CD4-positive, alpha-beta T cell (primary cell): ENCODE data around the gene TAS2R4. TPM values are rescaled to one million over a fixed set of nuclear protein-coding genes. Genes with fewer than 3 reads are reported as not detected.

ENCODE experiments used
- ATAC-seq: fragments of 200-7000 bp; cut with Tn5 transposase; one replicate; pipeline ENCODE4 v1.10.0; 2022; ENCODE audit warnings: mild to moderate bottlenecking; ENCODE audit not compliant: poor library complexity
- CTCF ChIA-PET: fragments of 350-600 bp; sonication (Branson Sonifier 250); formaldehyde crosslinking; loops from one replicate; lab custom pipeline; 2021; ENCODE audit warnings: antibody characterized with exemption, inconsistent platforms; lab: Charles Lee
- POLR2A ChIA-PET: fragments of 350-600 bp; sonication (Branson Sonifier 250); formaldehyde crosslinking; loops from one replicate; lab custom pipeline; 2021; ENCODE audit warnings: antibody characterized with exemption, inconsistent platforms; lab: Charles Lee
- DNase-seq, 14 experiments: peaks; one replicate each; pipeline ENCODE4 v3.0.0-alpha.2; 2013 to 2020; ENCODE audit warnings: mixed read lengths in 2 of 14
- H3K27ac ChIP-seq, 2 donors: one replicate each; pipeline versions ENCODE4 v1.5.1 to v1.7.0; 2013; ENCODE audit warnings: low read length in 2 of 2, low read depth in 1 of 2, mild to moderate bottlenecking in 1 of 2
- H3K27me3 ChIP-seq, 2 experiments: 1 replicate in 1 of 2; 2 replicates in 1 of 2; pipeline versions ENCODE4 v1.6.1 to v1.7.0; 2013; ENCODE audit warnings: low read length in 2 of 2, control low read depth in 1 of 2, mild to moderate bottlenecking in 1 of 2, moderate library complexity in 1 of 2; ENCODE audit not compliant: insufficient read depth in 2 of 2, control insufficient read depth in 1 of 2
- H3K36me3 ChIP-seq: one replicate; pipeline ENCODE4 v1.6.1; 2013; ENCODE audit warnings: low read length, control low read depth; ENCODE audit not compliant: insufficient read depth
- H3K4me1 ChIP-seq: one replicate; pipeline ENCODE4 v1.6.1; 2013; ENCODE audit warnings: low read length, control low read depth; ENCODE audit not compliant: insufficient read depth
- H3K4me3 ChIP-seq: one replicate; pipeline ENCODE4 v1.5.1; 2013; ENCODE audit warnings: mild to moderate bottlenecking, low read length, moderate library complexity
- H3K9me3 ChIP-seq, 2 experiments: 1 replicate in 1 of 2; 2 replicates in 1 of 2; pipeline versions ENCODE4 v1.6.1 to v1.7.0; 2013; ENCODE audit warnings: low read length in 2 of 2, mild to moderate bottlenecking in 2 of 2, control low read depth in 1 of 2, moderate library complexity in 1 of 2; ENCODE audit not compliant: control insufficient read depth in 1 of 2, insufficient read depth in 1 of 2
- H3K27ac Mint-ChIP-seq: one replicate; pipeline ENCODE4 v1.8.0; 2020; ENCODE audit warnings: mixed read lengths
- H3K27me3 Mint-ChIP-seq: one replicate; pipeline ENCODE4 v1.8.0; 2021; ENCODE audit warnings: mixed read lengths
- H3K36me3 Mint-ChIP-seq: one replicate; pipeline ENCODE4 v1.8.0; 2021; ENCODE audit warnings: low read depth, mixed read lengths
- H3K4me1 Mint-ChIP-seq: one replicate; pipeline ENCODE4 v1.8.0; 2021; ENCODE audit warnings: low read depth, mixed read lengths
- H3K4me3 Mint-ChIP-seq: one replicate; pipeline ENCODE4 v1.8.0; 2020; ENCODE audit warnings: mild to moderate bottlenecking, mixed read lengths
- H3K9me3 Mint-ChIP-seq: one replicate; pipeline ENCODE4 v1.8.0; 2020; ENCODE audit warnings: mixed read lengths
- intact Hi-C, 2 experiments: fragments of 100-400 bp; cut with DNase I in 1 of 2; cut with micrococcal nuclease in 1 of 2; formaldehyde crosslinking; loops; one replicate each; pipeline versions ENCODE4 v1.15.1 to v1.9.0; 2023 to 2025; cut with DNase I, micrococcal nuclease
- total RNA-seq, 174 experiments: library from RNA in 2 of 174; stranded (reverse) in 2 of 174; gene quantifications; one replicate each; pipeline ENCODE4 v1.2.3 and lab custom pipeline; 2021 to 2026
- TF ChIP-seq, protein P1 (sequence below): fragments of 200-600 bp; IDR thresholded peaks from one replicate; pipeline ENCODE4 v1.8.0; 2022; ENCODE audit warnings: antibody characterized with exemption, mild to moderate bottlenecking

The TAS2R4 gene
- total RNA-seq, 2 experiments from 2014 or later = 0.16 to 0.17 TPM

DNA sequence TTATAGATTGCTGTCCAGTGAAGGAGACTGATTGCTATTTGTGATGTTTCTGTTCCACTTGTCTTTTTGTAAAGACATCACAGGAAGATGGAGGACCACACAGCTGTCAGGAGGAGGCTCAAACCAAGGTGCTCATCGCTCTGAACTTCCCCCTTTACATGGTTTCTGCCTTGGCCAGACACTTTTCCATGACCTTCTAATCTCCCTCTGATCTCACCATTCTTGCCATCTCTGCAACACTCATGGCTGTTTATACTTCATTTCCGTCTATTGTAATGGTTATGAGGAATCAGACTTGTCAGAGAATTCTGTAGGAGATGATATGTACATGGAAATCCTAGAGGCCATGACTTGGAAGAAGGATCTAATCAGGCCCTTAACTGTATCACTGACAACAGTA, 11.8 kb downstream of the TAS2R4 start:
- ATAC-seq = no peak
- Mint-ChIP-seq H3K4me1 (no peaks in the 10 kb centered on the region), H3K36me3 (peaks cover 25% of the 10 kb centered on the region), H3K9me3 (no peaks in the 10 kb centered on the region), H3K27ac (no peak overlapping the region), H3K27me3 (no peaks in the 10 kb centered on the region), H3K4me3 (no peak overlapping the region)
- DNase-seq = no peak
- TF ChIP-seq, protein P1, sequence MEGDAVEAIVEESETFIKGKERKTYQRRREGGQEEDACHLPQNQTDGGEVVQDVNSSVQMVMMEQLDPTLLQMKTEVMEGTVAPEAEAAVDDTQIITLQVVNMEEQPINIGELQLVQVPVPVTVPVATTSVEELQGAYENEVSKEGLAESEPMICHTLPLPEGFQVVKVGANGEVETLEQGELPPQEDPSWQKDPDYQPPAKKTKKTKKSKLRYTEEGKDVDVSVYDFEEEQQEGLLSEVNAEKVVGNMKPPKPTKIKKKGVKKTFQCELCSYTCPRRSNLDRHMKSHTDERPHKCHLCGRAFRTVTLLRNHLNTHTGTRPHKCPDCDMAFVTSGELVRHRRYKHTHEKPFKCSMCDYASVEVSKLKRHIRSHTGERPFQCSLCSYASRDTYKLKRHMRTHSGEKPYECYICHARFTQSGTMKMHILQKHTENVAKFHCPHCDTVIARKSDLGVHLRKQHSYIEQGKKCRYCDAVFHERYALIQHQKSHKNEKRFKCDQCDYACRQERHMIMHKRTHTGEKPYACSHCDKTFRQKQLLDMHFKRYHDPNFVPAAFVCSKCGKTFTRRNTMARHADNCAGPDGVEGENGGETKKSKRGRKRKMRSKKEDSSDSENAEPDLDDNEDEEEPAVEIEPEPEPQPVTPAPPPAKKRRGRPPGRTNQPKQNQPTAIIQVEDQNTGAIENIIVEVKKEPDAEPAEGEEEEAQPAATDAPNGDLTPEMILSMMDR = no peak
- Histone ChIP-seq H3K27ac (no peak overlapping the region), H3K27me3 (no peaks in the 10 kb centered on the region), H3K4me3 (no peak overlapping the region), H3K4me1 (no peaks in the 10 kb centered on the region), H3K36me3 (peaks cover 16% of the 10 kb centered on the region), H3K9me3 (no peaks in the 10 kb centered on the region)
- CTCF ChIA-PET = no interaction called here
- POLR2A ChIA-PET = no interaction called here
- intact Hi-C loops = no loop called here

DNA sequence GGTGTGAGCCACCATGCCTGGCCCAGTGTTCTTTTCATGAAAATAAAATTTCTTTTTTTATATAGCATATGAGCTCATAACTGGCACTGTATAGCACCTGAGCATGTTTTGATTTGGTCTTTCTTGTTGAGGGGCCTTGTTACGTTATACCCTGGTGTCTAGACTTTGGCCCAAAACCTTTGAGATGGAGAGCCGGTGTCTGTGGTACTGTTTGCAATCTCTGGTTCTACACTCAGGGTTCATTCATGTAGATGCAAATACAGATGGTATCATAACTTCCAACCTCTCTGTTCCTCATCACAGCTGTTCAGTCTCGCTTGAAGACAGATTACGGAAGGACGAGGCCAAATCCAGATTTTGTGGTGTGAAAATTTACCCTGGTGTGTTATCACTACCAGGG, 13.4 kb downstream of the TAS2R4 start, which contains the start of gene TAS2R5:
Gene TAS2R5 (plus strand): TSS at position 301 of the 400 bp plus-strand sequence. CDS start 145 bp downstream, outside the sequence.
- no peak for ATAC-seq
- POLR2A ChIA-PET = no interaction called here
- no peak within 1 kb of the TSS for H3K27ac Mint-ChIP-seq
- no peaks in the 10 kb centered on the region for H3K9me3 Mint-ChIP-seq
- H3K4me1 ChIP-seq = no peaks in the 10 kb centered on the region
- no peaks in the 10 kb centered on the region for H3K4me1 Mint-ChIP-seq
- peaks cover 30% of the 10 kb centered on the region for H3K36me3 Mint-ChIP-seq
- H3K27ac ChIP-seq = no peak within 1 kb of the TSS
- no peaks in the 10 kb centered on the region for H3K27me3 Mint-ChIP-seq
- CTCF ChIA-PET = no interaction called here
- no peaks in the 10 kb centered on the region for H3K9me3 ChIP-seq
- H3K27me3 ChIP-seq = no peaks in the 10 kb centered on the region
- intact Hi-C loops = no loop called here
- no peak for DNase-seq
- H3K4me3 ChIP-seq = no peak within 1 kb of the TSS
- H3K4me3 Mint-ChIP-seq = no peak within 1 kb of the TSS
- TF ChIP-seq, protein P1 = no peak
- peaks cover 16% of the 10 kb centered on the region for H3K36me3 ChIP-seq

DNA sequence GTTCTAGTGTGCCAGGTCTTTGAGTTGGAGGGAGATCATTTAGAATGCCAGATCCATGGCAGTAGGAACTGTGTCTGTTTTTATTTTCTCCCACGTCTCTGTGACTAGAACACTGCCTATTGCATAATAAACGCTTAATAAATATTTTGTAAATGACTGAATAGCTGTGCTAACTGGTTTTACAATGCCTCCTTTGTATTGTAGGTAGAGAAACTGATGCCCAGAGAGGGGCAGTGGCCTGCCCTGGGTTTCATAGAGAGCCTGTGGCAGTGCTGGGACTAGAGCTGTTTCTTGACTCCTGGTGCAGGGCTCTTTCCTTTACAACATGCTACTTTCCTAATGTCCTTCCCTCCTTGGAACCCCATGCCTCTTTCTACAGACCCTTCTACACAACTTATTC, 16.1 kb downstream of the TAS2R4 start:
- TF ChIP-seq, protein P1 = no peak
- H3K9me3 Mint-ChIP-seq = no peaks in the 10 kb centered on the region
- H3K36me3 Mint-ChIP-seq = peaks cover 30% of the 10 kb centered on the region
- ATAC-seq (no peak), DNase-seq (no peak)
- ChIA-PET CTCF (no interaction called here), POLR2A (no interaction called here)
- Histone ChIP-seq H3K36me3 (peaks cover 13% of the 10 kb centered on the region), H3K4me1 (no peaks in the 10 kb centered on the region), H3K27ac (no peak overlapping the region), H3K4me3 (no peak overlapping the region), H3K27me3 (no peaks in the 10 kb centered on the region), H3K9me3 (no peaks in the 10 kb centered on the region)
- intact Hi-C loops = no loop called here
- H3K4me3 Mint-ChIP-seq = no peak overlapping the region
- no peaks in the 10 kb centered on the region for H3K27me3 Mint-ChIP-seq
- no peak overlapping the region for H3K27ac Mint-ChIP-seq
- no peaks in the 10 kb centered on the region for H3K4me1 Mint-ChIP-seq
